HepG2 (cell line): ENCODE results near the gene GNB3. TPM values are rescaled to one million over a fixed set of nuclear protein-coding genes. Genes with fewer than 3 reads are reported as not detected.

Experiments used
- AGO2 ChIP-seq: fragments of 200-400 bp; formaldehyde crosslinking; optimal IDR thresholded peaks from 2 replicates; pipeline ENCODE3; 2017; ENCODE audit warnings: mild to moderate bottlenecking, low read depth, low read length, moderate library complexity
- ERF ChIP-seq: IDR thresholded peaks from 2 replicates; pipeline ENCODE4 v1.6.1; 2018; ENCODE audit warnings: missing biosample characterization, missing genetic modification reagents
- FOXA3 ChIP-seq: IDR thresholded peaks from 2 replicates; pipeline ENCODE4 v1.6.1; 2016; ENCODE audit warnings: missing genetic modification reagents, missing compliant biosample characterization
- FOXK2 ChIP-seq: fragments of 450-650 bp; IDR thresholded peaks from 2 replicates; pipeline ENCODE4 v1.6.1; 2016
- MTA1 ChIP-seq: sonication (generic); formaldehyde crosslinking; IDR thresholded peaks from 2 replicates; pipeline ENCODE4 v1.4.0; 2020; ENCODE audit warnings: missing genetic modification reagents, mild to moderate bottlenecking, borderline replicate concordance
- PHF20 ChIP-seq: sonication (generic); formaldehyde crosslinking; IDR thresholded peaks from 2 replicates; pipeline ENCODE4 v1.5.0; 2020; ENCODE audit warnings: mild to moderate bottlenecking, missing genetic modification reagents
- SNAI1 ChIP-seq: sonication (generic); formaldehyde crosslinking; IDR thresholded peaks from 2 replicates; pipeline ENCODE4 v1.5.0; 2020; ENCODE audit warnings: mild to moderate bottlenecking, missing genetic modification reagents, borderline replicate concordance
- WIZ ChIP-seq: sonication (generic); formaldehyde crosslinking; IDR thresholded peaks from 2 replicates; pipeline ENCODE4 v1.5.1; 2020; ENCODE audit warnings: mild to moderate bottlenecking, missing genetic modification reagents
- ZNF124 ChIP-seq: sonication (generic); formaldehyde crosslinking; IDR thresholded peaks from 2 replicates; pipeline ENCODE4 v1.4.0; 2020; ENCODE audit warnings: missing genetic modification reagents
- ZNF263 ChIP-seq: sonication (generic); formaldehyde crosslinking; IDR thresholded peaks from 2 replicates; pipeline ENCODE4 v1.4.0; 2020; ENCODE audit warnings: missing genetic modification reagents
- ZNF274 ChIP-seq: sonication (generic); formaldehyde crosslinking; IDR thresholded peaks from 2 replicates; pipeline ENCODE4 v1.5.1; 2020; ENCODE audit warnings: mild to moderate bottlenecking, missing genetic modification reagents
- ZNF562 ChIP-seq: sonication (generic); formaldehyde crosslinking; IDR thresholded peaks from 2 replicates; pipeline ENCODE4 v1.8.0; 2022; ENCODE audit warnings: missing genetic modification reagents, borderline replicate concordance
- ZNF670 ChIP-seq: sonication (generic); formaldehyde crosslinking; IDR thresholded peaks from 2 replicates; pipeline ENCODE4 v1.8.0; 2022; ENCODE audit warnings: mild to moderate bottlenecking, missing genetic modification reagents, borderline replicate concordance
- ZNF709 ChIP-seq: sonication (generic); formaldehyde crosslinking; IDR thresholded peaks from 2 replicates; pipeline ENCODE4 v1.5.0; 2020; ENCODE audit warnings: mild to moderate bottlenecking, missing genetic modification reagents
- ZNF768 ChIP-seq: sonication (generic); formaldehyde crosslinking; IDR thresholded peaks from 2 replicates; pipeline ENCODE4 v1.4.0; 2020; ENCODE audit warnings: missing genetic modification reagents
- ZNF775 ChIP-seq: sonication (generic); formaldehyde crosslinking; IDR thresholded peaks from 2 replicates; pipeline ENCODE4 v1.4.0; 2020; ENCODE audit warnings: missing genetic modification reagents, mild to moderate bottlenecking, moderate library complexity, borderline replicate concordance
- ZNF800 ChIP-seq: sonication (generic); formaldehyde crosslinking; IDR thresholded peaks from 2 replicates; pipeline ENCODE4 v1.4.0; 2020; ENCODE audit warnings: missing genetic modification reagents
- polyA plus RNA-seq, 8 experiments: library from polyadenylated mRNA; depleted of rRNA in 3 of 8; stranded (reverse) in 7 of 8; unstranded in 1 of 8; fragments of >200 nt; fragmentation: Illumina TruSeq in 4 of 8; extraction: Trizol in 4 of 8; gene quantifications; 2 replicates each; pipeline versions ENCODE4 v1.2.1 to v1.2.3, GENCODE V29; 2011 to 2016; ENCODE audit warnings: low read depth in 4 of 8, missing spikeins in 1 of 8, mixed read lengths in 1 of 8; ENCODE audit not compliant: insufficient read depth in 1 of 8
- total RNA-seq, 5 experiments: library from RNA; depleted of rRNA; stranded (reverse); fragments of >200 nt; fragmentation: Illumina TruSeq; extraction: Trizol; gene quantifications; 2 replicates each; pipeline ENCODE4 v1.2.3, GENCODE V29; 2016; ENCODE audit warnings: low read depth in 1 of 5
- TF ChIP-seq, protein P1 (sequence below): IDR thresholded peaks from 2 replicates; pipeline ENCODE4 v1.6.1; 2018; ENCODE audit warnings: missing genetic modification reagents, mild to moderate bottlenecking, missing compliant biosample characterization
- TF ChIP-seq, protein P2 (sequence below): sonication (generic); formaldehyde crosslinking; IDR thresholded peaks from 2 replicates; pipeline ENCODE4 v1.5.0; 2020; ENCODE audit warnings: missing genetic modification reagents
- TF ChIP-seq, protein P3 (sequence below): sonication (generic); formaldehyde crosslinking; IDR thresholded peaks from 2 replicates; pipeline ENCODE4 v1.4.0; 2020; ENCODE audit warnings: missing genetic modification reagents, borderline replicate concordance
- TF ChIP-seq, protein P4 (sequence below): sonication (generic); formaldehyde crosslinking; IDR thresholded peaks from 2 replicates; pipeline ENCODE4 v1.4.0; 2020; ENCODE audit warnings: mild to moderate bottlenecking, missing genetic modification reagents

The GNB3 gene
- total and polyA plus RNA-seq, 2 of the 13 experiments (the other 11 are each of a cell fraction or from before 2014, with no cell fraction given): 1.3 to 3.6 TPM

- TF ChIP-seq, protein P1, sequence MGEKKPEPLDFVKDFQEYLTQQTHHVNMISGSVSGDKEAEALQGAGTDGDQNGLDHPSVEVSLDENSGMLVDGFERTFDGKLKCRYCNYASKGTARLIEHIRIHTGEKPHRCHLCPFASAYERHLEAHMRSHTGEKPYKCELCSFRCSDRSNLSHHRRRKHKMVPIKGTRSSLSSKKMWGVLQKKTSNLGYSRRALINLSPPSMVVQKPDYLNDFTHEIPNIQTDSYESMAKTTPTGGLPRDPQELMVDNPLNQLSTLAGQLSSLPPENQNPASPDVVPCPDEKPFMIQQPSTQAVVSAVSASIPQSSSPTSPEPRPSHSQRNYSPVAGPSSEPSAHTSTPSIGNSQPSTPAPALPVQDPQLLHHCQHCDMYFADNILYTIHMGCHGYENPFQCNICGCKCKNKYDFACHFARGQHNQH (CRISPR knock-in tag): no peak
- TF ChIP-seq ZNF775 (CRISPR knock-in tag) (no peak), ZNF124 (no peak), ZNF274 (CRISPR knock-in tag) (no peak), FOXA3 (CRISPR knock-in tag) (no peak), ZNF709 (no peak), WIZ (no peak), ZNF562 (no peak), ZNF670 (CRISPR knock-in tag) (no peak), AGO2 (peak; percentile 83), SNAI1 (CRISPR knock-in tag) (no peak), FOXK2 (no peak), ZNF768 (CRISPR knock-in tag) (no peak), MTA1 (CRISPR knock-in tag) (no peak), PHF20 (CRISPR knock-in tag) (no peak), ZNF800 (CRISPR knock-in tag) (no peak), ZNF263 (peak; percentile 81; the same call in 1 of the 2 replicates), ERF (CRISPR knock-in tag) (no peak)
- TF ChIP-seq, protein P2, sequence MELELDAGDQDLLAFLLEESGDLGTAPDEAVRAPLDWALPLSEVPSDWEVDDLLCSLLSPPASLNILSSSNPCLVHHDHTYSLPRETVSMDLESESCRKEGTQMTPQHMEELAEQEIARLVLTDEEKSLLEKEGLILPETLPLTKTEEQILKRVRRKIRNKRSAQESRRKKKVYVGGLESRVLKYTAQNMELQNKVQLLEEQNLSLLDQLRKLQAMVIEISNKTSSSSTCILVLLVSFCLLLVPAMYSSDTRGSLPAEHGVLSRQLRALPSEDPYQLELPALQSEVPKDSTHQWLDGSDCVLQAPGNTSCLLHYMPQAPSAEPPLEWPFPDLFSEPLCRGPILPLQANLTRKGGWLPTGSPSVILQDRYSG (CRISPR knock-in tag): no peak
- TF ChIP-seq, protein P3, sequence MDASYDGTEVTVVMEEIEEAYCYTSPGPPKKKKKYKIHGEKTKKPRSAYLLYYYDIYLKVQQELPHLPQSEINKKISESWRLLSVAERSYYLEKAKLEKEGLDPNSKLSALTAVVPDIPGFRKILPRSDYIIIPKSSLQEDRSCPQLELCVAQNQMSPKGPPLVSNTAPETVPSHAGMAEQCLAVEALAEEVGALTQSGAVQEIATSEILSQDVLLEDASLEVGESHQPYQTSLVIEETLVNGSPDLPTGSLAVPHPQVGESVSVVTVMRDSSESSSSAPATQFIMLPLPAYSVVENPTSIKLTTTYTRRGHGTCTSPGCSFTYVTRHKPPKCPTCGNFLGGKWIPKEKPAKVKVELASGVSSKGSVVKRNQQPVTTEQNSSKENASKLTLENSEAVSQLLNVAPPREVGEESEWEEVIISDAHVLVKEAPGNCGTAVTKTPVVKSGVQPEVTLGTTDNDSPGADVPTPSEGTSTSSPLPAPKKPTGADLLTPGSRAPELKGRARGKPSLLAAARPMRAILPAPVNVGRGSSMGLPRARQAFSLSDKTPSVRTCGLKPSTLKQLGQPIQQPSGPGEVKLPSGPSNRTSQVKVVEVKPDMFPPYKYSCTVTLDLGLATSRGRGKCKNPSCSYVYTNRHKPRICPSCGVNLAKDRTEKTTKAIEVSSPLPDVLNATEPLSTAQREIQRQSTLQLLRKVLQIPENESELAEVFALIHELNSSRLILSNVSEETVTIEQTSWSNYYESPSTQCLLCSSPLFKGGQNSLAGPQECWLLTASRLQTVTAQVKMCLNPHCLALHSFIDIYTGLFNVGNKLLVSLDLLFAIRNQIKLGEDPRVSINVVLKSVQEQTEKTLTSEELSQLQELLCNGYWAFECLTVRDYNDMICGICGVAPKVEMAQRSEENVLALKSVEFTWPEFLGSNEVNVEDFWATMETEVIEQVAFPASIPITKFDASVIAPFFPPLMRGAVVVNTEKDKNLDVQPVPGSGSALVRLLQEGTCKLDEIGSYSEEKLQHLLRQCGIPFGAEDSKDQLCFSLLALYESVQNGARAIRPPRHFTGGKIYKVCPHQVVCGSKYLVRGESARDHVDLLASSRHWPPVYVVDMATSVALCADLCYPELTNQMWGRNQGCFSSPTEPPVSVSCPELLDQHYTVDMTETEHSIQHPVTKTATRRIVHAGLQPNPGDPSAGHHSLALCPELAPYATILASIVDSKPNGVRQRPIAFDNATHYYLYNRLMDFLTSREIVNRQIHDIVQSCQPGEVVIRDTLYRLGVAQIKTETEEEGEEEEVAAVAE: no peak
- TF ChIP-seq, protein P4, sequence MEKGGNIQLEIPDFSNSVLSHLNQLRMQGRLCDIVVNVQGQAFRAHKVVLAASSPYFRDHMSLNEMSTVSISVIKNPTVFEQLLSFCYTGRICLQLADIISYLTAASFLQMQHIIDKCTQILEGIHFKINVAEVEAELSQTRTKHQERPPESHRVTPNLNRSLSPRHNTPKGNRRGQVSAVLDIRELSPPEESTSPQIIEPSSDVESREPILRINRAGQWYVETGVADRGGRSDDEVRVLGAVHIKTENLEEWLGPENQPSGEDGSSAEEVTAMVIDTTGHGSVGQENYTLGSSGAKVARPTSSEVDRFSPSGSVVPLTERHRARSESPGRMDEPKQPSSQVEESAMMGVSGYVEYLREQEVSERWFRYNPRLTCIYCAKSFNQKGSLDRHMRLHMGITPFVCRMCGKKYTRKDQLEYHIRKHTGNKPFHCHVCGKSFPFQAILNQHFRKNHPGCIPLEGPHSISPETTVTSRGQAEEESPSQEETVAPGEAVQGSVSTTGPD (CRISPR knock-in tag): no peak
Measured at GRCh38 chr12:6821591-6822425, 18.9 kb upstream of the GNB3 start, which contains the start of gene GPR162 (continued).
